ENCODE results near the gene PMIS2.
A peak's percentile ranks its signal among the peaks of the same experiment; 100 is the strongest.

Gene PMIS2

DNA sequence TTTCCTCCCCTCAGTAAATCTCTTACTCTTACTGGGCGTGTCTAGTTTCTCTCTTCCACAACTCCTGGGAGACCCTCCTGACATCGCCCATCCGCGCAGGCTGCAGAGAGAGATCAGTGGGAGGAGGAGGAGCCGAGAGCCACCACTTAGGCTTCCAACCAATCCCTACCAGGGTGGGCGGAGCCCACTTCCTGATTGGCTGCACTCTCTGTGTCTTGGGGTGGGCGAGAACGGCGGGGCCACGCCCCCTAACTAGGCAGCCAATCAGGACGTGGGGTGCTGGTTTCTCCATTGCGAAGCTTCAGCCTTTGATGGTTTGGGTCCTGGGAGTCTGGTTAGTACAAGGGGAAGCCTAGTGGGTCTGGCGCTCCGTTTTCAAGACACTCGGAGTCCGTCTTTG lies at the start of gene PMIS2:
PMIS2 (plus strand) TSS at position 326 of the 400 bp plus-strand sequence. CDS start 87 bp downstream, outside the sequence.
- ChIA-PET CTCF (interaction anchor here (0.7 kb wide), 2 partner anchors 13 to 16 kb away, joined by 5 to 8 read pairs; no protein-coding TSS in a partner anchor), POLR2A (no interaction called here)
- Histone ChIP-seq H3K9me3 (ENCODE audit: control insufficient read depth, insufficient read depth, low read depth, low read length) (no peaks in the 10 kb centered on the region; the same call in 1 of the 2 replicates), H3K4me1 (ENCODE audit: control insufficient read depth, insufficient read depth, low read length) (no peaks in the 10 kb centered on the region), H3K36me3 (ENCODE audit: control insufficient read depth in 2 of 2, insufficient read depth in 1 of 2, low read length in 2 of 2) (no peaks in the 10 kb centered on the region), H3K4me3 (ENCODE audit: low read depth, low read length) (no peak within 1 kb of the TSS), H3K27ac (ENCODE audit: extremely low read depth, low read depth, low read length) (no peak within 1 kb of the TSS)
- peak; percentile 44; the same call in 1 of the 2 replicates for TF ChIP-seq SP2 (tag by site-specific recombination; IDR thresholded peaks at IDR 0.05)
- TF ChIP-seq KLF9 (tag by site-specific recombination; IDR thresholded peaks at IDR 0.05; ENCODE audit: low read depth), result peak; percentile 58; the same call in 1 of the 2 replicates
- no peak for TF ChIP-seq ZNF223 (tag by site-specific recombination; IDR thresholded peaks at IDR 0.05)

DNA sequence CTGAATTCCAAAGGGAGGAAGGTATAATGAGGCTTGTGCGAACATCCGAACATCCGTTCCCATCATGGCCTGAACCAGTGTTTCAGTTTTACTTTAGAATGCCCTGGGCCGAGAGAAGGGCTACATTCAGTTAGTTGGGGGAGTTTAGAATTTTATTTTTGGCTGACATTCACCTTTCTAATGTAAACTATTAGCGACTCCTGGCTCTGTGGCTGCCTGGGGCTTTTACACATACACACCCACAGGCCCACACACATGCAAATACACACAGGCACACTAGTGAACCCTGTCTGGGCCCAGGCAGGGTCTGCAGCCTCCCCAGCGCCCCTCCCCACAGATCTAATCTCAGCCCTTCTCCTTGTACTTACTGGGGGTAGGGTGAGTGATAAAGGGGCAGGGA lies 46.7 kb upstream of the PMIS2 start:
- Histone ChIP-seq H3K27ac (ENCODE audit: extremely low read depth, low read depth, low read length) (no peak overlapping the region; the same call in 1 of the 2 replicates), H3K4me3 (ENCODE audit: low read depth, low read length) (no peak overlapping the region), H3K9me3 (ENCODE audit: control insufficient read depth, insufficient read depth, low read depth, low read length) (no peaks in the 10 kb centered on the region), H3K36me3 (ENCODE audit: control insufficient read depth in 2 of 2, insufficient read depth in 1 of 2, low read length in 2 of 2) (peaks cover 39 to 46% of the 10 kb centered on the region in 2 experiments), H3K4me1 (ENCODE audit: control insufficient read depth, insufficient read depth, low read length) (peaks cover 11% of the 10 kb centered on the region)
- POLR2A ChIA-PET, result interaction anchor here (1.0 kb wide), 1 partner anchor 212 kb away, joined by 3 read pairs; no protein-coding TSS in a partner anchor
- CTCF ChIA-PET, result interaction anchor here (0.6 to 3.4 kb wide), 2 partner anchors 9 to 24 kb away, joined by 3 to 18 read pairs; partner anchors contain the start of gene ATP4A
- TF ChIP-seq, protein P1, sequence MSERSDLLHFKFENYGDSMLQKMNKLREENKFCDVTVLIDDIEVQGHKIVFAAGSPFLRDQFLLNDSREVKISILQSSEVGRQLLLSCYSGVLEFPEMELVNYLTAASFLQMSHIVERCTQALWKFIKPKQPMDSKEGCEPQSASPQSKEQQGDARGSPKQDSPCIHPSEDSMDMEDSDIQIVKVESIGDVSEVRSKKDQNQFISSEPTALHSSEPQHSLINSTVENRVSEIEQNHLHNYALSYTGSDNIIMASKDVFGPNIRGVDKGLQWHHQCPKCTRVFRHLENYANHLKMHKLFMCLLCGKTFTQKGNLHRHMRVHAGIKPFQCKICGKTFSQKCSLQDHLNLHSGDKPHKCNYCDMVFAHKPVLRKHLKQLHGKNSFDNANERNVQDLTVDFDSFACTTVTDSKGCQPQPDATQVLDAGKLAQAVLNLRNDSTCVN (tag by site-specific recombination; optimal IDR thresholded peaks at IDR 0.05), result peak; percentile 11
- TF ChIP-seq, protein P2, sequence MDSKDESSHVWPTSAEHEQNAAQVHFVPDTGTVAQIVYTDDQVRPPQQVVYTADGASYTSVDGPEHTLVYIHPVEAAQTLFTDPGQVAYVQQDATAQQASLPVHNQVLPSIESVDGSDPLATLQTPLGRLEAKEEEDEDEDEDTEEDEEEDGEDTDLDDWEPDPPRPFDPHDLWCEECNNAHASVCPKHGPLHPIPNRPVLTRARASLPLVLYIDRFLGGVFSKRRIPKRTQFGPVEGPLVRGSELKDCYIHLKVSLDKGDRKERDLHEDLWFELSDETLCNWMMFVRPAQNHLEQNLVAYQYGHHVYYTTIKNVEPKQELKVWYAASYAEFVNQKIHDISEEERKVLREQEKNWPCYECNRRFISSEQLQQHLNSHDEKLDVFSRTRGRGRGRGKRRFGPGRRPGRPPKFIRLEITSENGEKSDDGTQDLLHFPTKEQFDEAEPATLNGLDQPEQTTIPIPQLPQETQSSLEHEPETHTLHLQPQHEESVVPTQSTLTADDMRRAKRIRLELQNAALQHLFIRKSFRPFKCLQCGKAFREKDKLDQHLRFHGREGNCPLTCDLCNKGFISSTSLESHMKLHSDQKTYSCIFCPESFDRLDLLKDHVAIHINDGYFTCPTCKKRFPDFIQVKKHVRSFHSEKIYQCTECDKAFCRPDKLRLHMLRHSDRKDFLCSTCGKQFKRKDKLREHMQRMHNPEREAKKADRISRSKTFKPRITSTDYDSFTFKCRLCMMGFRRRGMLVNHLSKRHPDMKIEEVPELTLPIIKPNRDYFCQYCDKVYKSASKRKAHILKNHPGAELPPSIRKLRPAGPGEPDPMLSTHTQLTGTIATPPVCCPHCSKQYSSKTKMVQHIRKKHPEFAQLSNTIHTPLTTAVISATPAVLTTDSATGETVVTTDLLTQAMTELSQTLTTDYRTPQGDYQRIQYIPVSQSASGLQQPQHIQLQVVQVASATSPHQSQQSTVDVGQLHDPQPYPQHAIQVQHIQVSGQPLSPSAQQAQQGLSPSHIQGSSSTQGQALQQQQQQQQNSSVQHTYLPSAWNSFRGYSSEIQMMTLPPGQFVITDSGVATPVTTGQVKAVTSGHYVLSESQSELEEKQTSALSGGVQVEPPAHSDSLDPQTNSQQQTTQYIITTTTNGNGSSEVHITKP (tag by site-specific recombination; IDR thresholded peaks at IDR 0.05), result no peak

DNA sequence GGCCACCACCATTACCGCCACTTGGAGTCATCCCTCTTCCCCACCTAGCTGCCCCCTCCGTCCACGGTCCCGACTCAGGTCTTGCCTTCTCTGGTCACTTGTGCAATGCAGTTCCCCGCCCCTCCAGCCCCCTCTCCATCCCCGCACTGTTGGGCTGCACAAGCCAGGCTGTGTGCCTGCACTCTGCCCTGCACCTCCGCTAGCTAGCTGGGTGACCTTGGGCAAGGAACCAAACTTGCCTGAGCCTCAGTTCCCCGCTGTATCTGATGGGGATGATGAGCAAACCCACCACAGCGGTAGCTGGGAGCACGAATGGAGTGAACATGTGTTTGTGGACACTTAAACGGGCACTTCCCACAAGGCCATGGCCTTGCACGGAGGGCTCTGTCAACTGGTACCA lies 46.1 kb upstream of the PMIS2 start:
- Histone ChIP-seq H3K4me3 (ENCODE audit: low read depth, low read length) (no peak overlapping the region), H3K27ac (ENCODE audit: extremely low read depth, low read depth, low read length) (no peak overlapping the region), H3K36me3 (ENCODE audit: control insufficient read depth in 2 of 2, insufficient read depth in 1 of 2, low read length in 2 of 2) (peaks cover 39 to 46% of the 10 kb centered on the region in 2 experiments), H3K4me1 (ENCODE audit: control insufficient read depth, insufficient read depth, low read length) (peaks cover 16% of the 10 kb centered on the region), H3K9me3 (ENCODE audit: control insufficient read depth, insufficient read depth, low read depth, low read length) (no peaks in the 10 kb centered on the region)
- POLR2A ChIA-PET, result no interaction called here
- CTCF ChIA-PET, result interaction anchor here (0.6 to 3.4 kb wide), 3 partner anchors 9 to 23 kb away, joined by 3 to 18 read pairs (median 4); partner anchors contain the start of gene ATP4A
- TF ChIP-seq, protein P3, sequence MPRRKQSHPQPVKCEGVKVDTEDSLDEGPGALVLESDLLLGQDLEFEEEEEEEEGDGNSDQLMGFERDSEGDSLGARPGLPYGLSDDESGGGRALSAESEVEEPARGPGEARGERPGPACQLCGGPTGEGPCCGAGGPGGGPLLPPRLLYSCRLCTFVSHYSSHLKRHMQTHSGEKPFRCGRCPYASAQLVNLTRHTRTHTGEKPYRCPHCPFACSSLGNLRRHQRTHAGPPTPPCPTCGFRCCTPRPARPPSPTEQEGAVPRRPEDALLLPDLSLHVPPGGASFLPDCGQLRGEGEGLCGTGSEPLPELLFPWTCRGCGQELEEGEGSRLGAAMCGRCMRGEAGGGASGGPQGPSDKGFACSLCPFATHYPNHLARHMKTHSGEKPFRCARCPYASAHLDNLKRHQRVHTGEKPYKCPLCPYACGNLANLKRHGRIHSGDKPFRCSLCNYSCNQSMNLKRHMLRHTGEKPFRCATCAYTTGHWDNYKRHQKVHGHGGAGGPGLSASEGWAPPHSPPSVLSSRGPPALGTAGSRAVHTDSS (tag by site-specific recombination; IDR thresholded peaks at IDR 0.05), result no peak
- TF ChIP-seq MEIS1 (CRISPR knock-in tag; IDR thresholded peaks at IDR 0.05; ENCODE audit: borderline replicate concordance) (no peak), ZFP37 (tag by site-specific recombination; IDR thresholded peaks at IDR 0.05) (no peak), ZNF266 (tag by site-specific recombination; IDR thresholded peaks at IDR 0.05; ENCODE audit: low read depth) (no peak), ZNF211 (tag by site-specific recombination; IDR thresholded peaks at IDR 0.05; ENCODE audit: low read depth) (no peak), ZNF664 (tag by site-specific recombination; IDR thresholded peaks at IDR 0.05) (no peak), ZNF626 (tag by site-specific recombination; IDR thresholded peaks at IDR 0.05) (no peak)
- TF ChIP-seq, protein P4, sequence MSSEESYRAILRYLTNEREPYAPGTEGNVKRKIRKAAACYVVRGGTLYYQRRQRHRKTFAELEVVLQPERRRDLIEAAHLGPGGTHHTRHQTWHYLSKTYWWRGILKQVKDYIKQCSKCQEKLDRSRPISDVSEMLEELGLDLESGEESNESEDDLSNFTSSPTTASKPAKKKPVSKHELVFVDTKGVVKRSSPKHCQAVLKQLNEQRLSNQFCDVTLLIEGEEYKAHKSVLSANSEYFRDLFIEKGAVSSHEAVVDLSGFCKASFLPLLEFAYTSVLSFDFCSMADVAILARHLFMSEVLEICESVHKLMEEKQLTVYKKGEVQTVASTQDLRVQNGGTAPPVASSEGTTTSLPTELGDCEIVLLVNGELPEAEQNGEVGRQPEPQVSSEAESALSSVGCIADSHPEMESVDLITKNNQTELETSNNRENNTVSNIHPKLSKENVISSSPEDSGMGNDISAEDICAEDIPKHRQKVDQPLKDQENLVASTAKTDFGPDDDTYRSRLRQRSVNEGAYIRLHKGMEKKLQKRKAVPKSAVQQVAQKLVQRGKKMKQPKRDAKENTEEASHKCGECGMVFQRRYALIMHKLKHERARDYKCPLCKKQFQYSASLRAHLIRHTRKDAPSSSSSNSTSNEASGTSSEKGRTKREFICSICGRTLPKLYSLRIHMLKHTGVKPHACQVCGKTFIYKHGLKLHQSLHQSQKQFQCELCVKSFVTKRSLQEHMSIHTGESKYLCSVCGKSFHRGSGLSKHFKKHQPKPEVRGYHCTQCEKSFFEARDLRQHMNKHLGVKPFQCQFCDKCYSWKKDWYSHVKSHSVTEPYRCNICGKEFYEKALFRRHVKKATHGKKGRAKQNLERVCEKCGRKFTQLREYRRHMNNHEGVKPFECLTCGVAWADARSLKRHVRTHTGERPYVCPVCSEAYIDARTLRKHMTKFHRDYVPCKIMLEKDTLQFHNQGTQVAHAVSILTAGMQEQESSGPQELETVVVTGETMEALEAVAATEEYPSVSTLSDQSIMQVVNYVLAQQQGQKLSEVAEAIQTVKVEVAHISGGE (tag by site-specific recombination; conservative IDR thresholded peaks at IDR 0.05; ENCODE audit: low read depth), result no peak
- TF ChIP-seq, protein P5, sequence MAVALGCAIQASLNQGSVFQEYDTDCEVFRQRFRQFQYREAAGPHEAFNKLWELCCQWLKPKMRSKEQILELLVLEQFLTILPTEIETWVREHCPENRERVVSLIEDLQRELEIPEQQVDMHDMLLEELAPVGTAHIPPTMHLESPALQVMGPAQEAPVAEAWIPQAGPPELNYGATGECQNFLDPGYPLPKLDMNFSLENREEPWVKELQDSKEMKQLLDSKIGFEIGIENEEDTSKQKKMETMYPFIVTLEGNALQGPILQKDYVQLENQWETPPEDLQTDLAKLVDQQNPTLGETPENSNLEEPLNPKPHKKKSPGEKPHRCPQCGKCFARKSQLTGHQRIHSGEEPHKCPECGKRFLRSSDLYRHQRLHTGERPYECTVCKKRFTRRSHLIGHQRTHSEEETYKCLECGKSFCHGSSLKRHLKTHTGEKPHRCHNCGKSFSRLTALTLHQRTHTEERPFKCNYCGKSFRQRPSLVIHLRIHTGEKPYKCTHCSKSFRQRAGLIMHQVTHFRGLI (tag by site-specific recombination; IDR thresholded peaks at IDR 0.05), result no peak
- TF ChIP-seq, protein P6, sequence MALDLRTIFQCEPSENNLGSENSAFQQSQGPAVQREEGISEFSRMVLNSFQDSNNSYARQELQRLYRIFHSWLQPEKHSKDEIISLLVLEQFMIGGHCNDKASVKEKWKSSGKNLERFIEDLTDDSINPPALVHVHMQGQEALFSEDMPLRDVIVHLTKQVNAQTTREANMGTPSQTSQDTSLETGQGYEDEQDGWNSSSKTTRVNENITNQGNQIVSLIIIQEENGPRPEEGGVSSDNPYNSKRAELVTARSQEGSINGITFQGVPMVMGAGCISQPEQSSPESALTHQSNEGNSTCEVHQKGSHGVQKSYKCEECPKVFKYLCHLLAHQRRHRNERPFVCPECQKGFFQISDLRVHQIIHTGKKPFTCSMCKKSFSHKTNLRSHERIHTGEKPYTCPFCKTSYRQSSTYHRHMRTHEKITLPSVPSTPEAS (tag by site-specific recombination; IDR thresholded peaks at IDR 0.05), result no peak
